WERI-Rb-1 (cell line): ENCODE measurements around the gene WDR74.

Experiments used
- DNase-seq: peaks from one replicate; pipeline ENCODE4 v3.0.0-alpha.2; 2020
- H3K27ac ChIP-seq: fragments of 250-450 bp; sonication (Bioruptor Pico); 2 replicates; pipeline ENCODE4 v1.5.1; 2020; ENCODE audit warnings: mild to moderate bottlenecking, moderate library complexity
- H3K27me3 ChIP-seq: fragments of 250-450 bp; sonication (Bioruptor Pico); 2 replicates; pipeline ENCODE4 v1.5.1; 2021; ENCODE audit warnings: mild to moderate bottlenecking, low read depth, moderate library complexity; ENCODE audit not compliant: insufficient read depth, severe bottlenecking
- H3K36me3 ChIP-seq: fragments of 250-450 bp; sonication (Bioruptor Pico); 2 replicates; pipeline ENCODE4 v1.5.1; 2020; ENCODE audit warnings: mild to moderate bottlenecking, moderate library complexity
- H3K4me3 ChIP-seq: 2 replicates; pipeline ENCODE4 v1.5.1; 2011; ENCODE audit warnings: low read depth, mild to moderate bottlenecking, control low read depth, low read length
- H3K9me3 ChIP-seq: fragments of 250-450 bp; sonication (Bioruptor Pico); 2 replicates; pipeline ENCODE4 v1.5.1; 2021; ENCODE audit warnings: mild to moderate bottlenecking, moderate library complexity; ENCODE audit not compliant: severe bottlenecking
- CTCF ChIP-seq: IDR thresholded peaks from 2 replicates; pipeline ENCODE4 v1.5.1; 2011; ENCODE audit warnings: low read depth, mild to moderate bottlenecking, control low read depth, inconsistent platforms, low read length

WDR74 gene

GRCh38 chr11:62856333-62856895 is 17.0 kb upstream of the WDR74 start:
- no peak for DNase-seq
- Histone ChIP-seq H3K27ac (peak overlapping the region; percentile 92), H3K36me3 (peaks cover 55% of the 10 kb centered on the region), H3K4me3 (peak overlapping the region; percentile 91), H3K27me3 (no peaks in the 10 kb centered on the region), H3K9me3 (no peaks in the 10 kb centered on the region)
- TF ChIP-seq CTCF = no peak

- Histone ChIP-seq H3K27me3 (no peaks in the 10 kb centered on the region), H3K36me3 (peaks cover 57% of the 10 kb centered on the region), H3K4me3 (peak overlapping the region; percentile 91), H3K9me3 (no peaks in the 10 kb centered on the region), H3K27ac (peak overlapping the region; percentile 92)
- TF ChIP-seq CTCF = no peak
- peak; percentile 98 for DNase-seq
Observed at GRCh38 chr11:62855571-62856332, 16.4 kb upstream of the WDR74 start.

- Histone ChIP-seq H3K27ac (peak overlapping the region; percentile 92), H3K4me3 (peak overlapping the region; percentile 91), H3K9me3 (no peaks in the 10 kb centered on the region), H3K27me3 (no peaks in the 10 kb centered on the region), H3K36me3 (peaks cover 57% of the 10 kb centered on the region)
- no peak for DNase-seq
- no peak for TF ChIP-seq CTCF
Observed at GRCh38 chr11:62854825-62855570, 15.6 kb upstream of the WDR74 start.

- Histone ChIP-seq H3K36me3 (peaks cover 49% of the 10 kb centered on the region), H3K27me3 (no peaks in the 10 kb centered on the region), H3K9me3 (no peaks in the 10 kb centered on the region), H3K4me3 (peak overlapping the region; percentile 91), H3K27ac (peak overlapping the region; percentile 92)
- TF ChIP-seq CTCF = no peak
- no peak for DNase-seq
Observed at GRCh38 chr11:62854013-62854824, 14.8 kb upstream of the WDR74 start.

GRCh38 chr11:62853279-62853965 is 14.0 kb upstream of the WDR74 start:
- H3K27ac ChIP-seq = peak overlapping the region; percentile 92
- DNase-seq = no peak

More at GRCh38 chr11:62853279-62853965, 14.0 kb upstream of the WDR74 start:
- Histone ChIP-seq H3K9me3 (no peaks in the 10 kb centered on the region), H3K4me3 (peak overlapping the region; percentile 91), H3K36me3 (peaks cover 49% of the 10 kb centered on the region), H3K27me3 (no peaks in the 10 kb centered on the region)
- TF ChIP-seq CTCF = no peak
